ENCODE data around the gene PAQR6. TPM values are rescaled to one million over a fixed set of nuclear protein-coding genes. Genes with fewer than 3 reads are reported as not detected.

Gene PAQR6
- polyA plus RNA-seq, 6 donors from 2014 or later, result not detected

DNA sequence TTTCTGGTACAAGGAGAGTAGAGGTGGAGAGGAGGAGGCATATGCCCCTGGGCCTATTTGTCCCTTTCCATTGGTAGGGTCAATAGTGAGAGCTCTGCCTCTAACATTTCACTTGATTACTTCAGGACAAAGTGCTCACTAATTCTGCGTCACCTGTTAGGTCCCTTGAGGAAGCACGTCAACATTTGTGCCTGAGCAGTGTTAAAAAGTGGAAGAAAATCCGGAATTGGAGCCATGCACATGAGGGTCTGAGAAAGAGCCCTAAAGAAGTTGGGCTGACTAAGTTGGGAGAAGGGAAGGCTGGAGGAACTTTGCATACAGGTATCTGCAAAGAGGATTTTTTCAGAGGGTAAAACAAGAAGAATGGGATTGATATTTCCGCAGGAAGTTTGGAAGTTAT, 52.0 kb downstream of the PAQR6 start:
- Mint-ChIP-seq H3K27me3 (no peaks in the 10 kb centered on the region), H3K36me3 (peaks cover 7 to 29% of the 10 kb centered on the region in 2 donors), H3K9me3 (no peaks in the 10 kb centered on the region), H3K4me1 (peaks cover 37 to 73% (median 70%) of the 10 kb centered on the region in 3 donors), H3K27ac (peak overlapping the region in 1 of 6 donors; percentile 37), H3K4me3 (peak overlapping the region; percentile 6 to 98 (median 58))
- DNase-seq, result no peak
- ATAC-seq (ENCODE audit: low read depth in 2 of 2), result no peak

DNA sequence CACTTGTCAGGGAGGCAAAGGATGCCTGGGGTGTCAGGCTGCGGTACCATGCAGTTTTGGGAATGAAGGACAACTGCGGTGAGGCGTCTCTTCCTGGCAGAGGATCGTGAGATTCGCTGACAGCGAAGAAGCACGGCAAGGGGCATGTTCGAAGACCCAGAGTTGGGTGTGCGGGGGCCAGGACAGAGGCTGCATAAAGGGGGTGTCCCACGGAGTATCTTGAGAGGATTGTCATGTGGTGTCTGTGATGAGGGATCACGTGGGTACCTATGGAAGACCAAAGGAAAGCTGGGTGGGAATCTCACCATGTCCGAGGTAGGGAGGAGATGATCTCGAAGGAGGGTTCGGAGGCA, 53.6 kb downstream of the PAQR6 start:
- no peak for DNase-seq
- Mint-ChIP-seq H3K4me1 (peaks cover 24 to 60% (median 57%) of the 10 kb centered on the region in 3 donors), H3K27ac (peak overlapping the region; percentile 80 to 96 (median 90)), H3K4me3 (peak overlapping the region; percentile 87 to 100 (median 98)), H3K9me3 (no peaks in the 10 kb centered on the region), H3K36me3 (peaks cover 4 to 18% of the 10 kb centered on the region in 2 donors), H3K27me3 (no peaks in the 10 kb centered on the region)
- no peak for ATAC-seq (ENCODE audit: low read depth in 2 of 2)

DNA sequence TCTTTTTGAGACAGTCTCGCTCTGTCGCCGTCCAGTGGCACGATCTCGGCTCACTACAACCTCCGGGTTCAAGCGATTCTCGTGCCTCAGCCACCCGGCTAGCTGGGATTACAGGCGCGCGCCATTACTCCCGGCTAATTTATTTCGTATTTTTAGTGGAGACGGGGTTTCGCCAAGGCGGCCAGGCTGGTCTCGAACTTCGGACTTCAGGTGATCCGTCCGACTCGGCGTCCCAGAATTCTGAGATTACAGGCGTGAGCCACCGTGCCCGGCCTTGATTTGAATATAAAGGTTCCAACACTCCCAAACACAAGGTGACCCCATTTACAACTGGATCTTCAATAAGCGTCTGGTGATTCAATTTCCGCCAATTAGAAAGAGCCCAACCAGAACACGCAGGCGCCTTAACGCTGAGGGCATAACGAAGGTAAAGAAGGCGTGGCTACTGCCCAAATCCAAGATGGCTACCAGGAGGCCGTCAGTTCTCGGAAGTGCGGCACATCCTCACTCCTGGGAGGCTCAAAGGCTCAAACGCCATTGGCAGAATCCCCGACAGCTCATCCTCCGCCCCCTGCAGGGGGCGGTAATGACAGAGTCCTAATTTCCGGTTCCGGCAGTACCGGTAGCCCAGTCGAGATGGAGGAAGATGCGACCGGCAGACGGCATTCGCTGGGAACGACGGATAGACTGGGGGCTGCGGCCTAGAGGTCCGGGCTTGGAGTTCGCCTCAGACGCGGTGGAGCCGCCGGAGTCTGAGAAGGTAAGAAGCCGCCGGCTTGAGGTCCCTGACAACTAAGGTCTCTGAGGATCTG, 54.2 kb downstream of the PAQR6 start, which contains the start of gene SLC25A44:
TSS of gene SLC25A44 (plus strand) at position 617 of the 812 bp plus-strand sequence. CDS start 5,744 bp downstream, outside the sequence.
- Mint-ChIP-seq H3K36me3 (peaks cover 0 to 15% of the 10 kb centered on the region in 2 donors), H3K4me1 (peaks cover 23 to 54% (median 51%) of the 10 kb centered on the region in 3 donors), H3K27me3 (no peaks in the 10 kb centered on the region), H3K9me3 (no peaks in the 10 kb centered on the region), H3K4me3 (peak within 1 kb of the TSS; percentile 87 to 100 (median 98)), H3K27ac (peak within 1 kb of the TSS; percentile 80 to 96 (median 91))
- peak; percentile 97 to 98 for ATAC-seq (ENCODE audit: low read depth in 2 of 2)
- DNase-seq, result peak; percentile 98

Other genes starting within 250 kb of the PAQR6 start
- 100 to 1,000 TPM; 243 to 278 (median 256) TPM for gene SSR2, start 227.1 kb downstream of the PAQR6 start, polyA plus RNA-seq (ENCODE audit: low read depth in 6 of 6)
- gene UBQLN4, start 194.3 kb downstream of the PAQR6 start, polyA plus RNA-seq (ENCODE audit: low read depth in 6 of 6), result 1 to 10 TPM; 4.7 to 9.0 (median 6.1) TPM
- 100 to 1,000 TPM in 5 of 6 donors, 10 to 100 TPM in 1; 99.5 to 139 (median 114) TPM for gene LAMTOR2, start 193.3 kb downstream of the PAQR6 start, polyA plus RNA-seq (ENCODE audit: low read depth in 6 of 6)
- gene RAB25, start 186.9 kb downstream of the PAQR6 start, polyA plus RNA-seq (ENCODE audit: low read depth in 6 of 6), result not detected
- gene MEX3A, start 165.6 kb downstream of the PAQR6 start, polyA plus RNA-seq (ENCODE audit: low read depth in 6 of 6), result under 1 TPM in 2 of 6 donors, not detected in 4; 0.05 to 0.13 TPM
- gene LMNA, start 133.3 kb downstream of the PAQR6 start, polyA plus RNA-seq (ENCODE audit: low read depth in 6 of 6), result 1 to 10 TPM in 4 of 6 donors, under 1 TPM in 2; 0.33 to 3.0 (median 1.4) TPM
- 10 to 100 TPM; 23.3 to 37.3 (median 29.5) TPM for gene SEMA4A, start 94.5 kb downstream of the PAQR6 start, polyA plus RNA-seq (ENCODE audit: low read depth in 6 of 6)
- gene SLC25A44, start 54.0 kb downstream of the PAQR6 start, polyA plus RNA-seq (ENCODE audit: low read depth in 6 of 6), result 10 to 100 TPM in 4 of 6 donors, 1 to 10 TPM in 1, not detected in 1; 9.3 to 16.8 (median 12.9) TPM
- 100 to 1,000 TPM; 107 to 157 (median 115) TPM for gene PMF1, start 35.0 kb downstream of the PAQR6 start, polyA plus RNA-seq (ENCODE audit: low read depth in 6 of 6)
- 1 to 10 TPM in 1 of 6 donors, not detected in 5; 1.1 TPM for gene BGLAP, start 5.9 kb downstream of the PAQR6 start, polyA plus RNA-seq (ENCODE audit: low read depth in 6 of 6)
- 10 to 100 TPM in 5 of 6 donors, 1 to 10 TPM in 1; 8.3 to 30.9 (median 12.6) TPM for gene SMG5, start 34.8 kb upstream of the PAQR6 start, polyA plus RNA-seq (ENCODE audit: low read depth in 6 of 6)
- gene TMEM79, start 36.3 kb upstream of the PAQR6 start, polyA plus RNA-seq (ENCODE audit: low read depth in 6 of 6), result 10 to 100 TPM in 3 of 6 donors, 1 to 10 TPM in 3; 6.9 to 13.0 (median 9.5) TPM
- gene GLMP, start 47.6 kb upstream of the PAQR6 start, polyA plus RNA-seq (ENCODE audit: low read depth in 6 of 6), result 10 to 100 TPM in 2 of 6 donors, 1 to 10 TPM in 4; 6.3 to 13.4 (median 8.9) TPM
- not detected for gene VHLL, start 51.3 kb upstream of the PAQR6 start, polyA plus RNA-seq (ENCODE audit: low read depth in 6 of 6)
- gene CCT3, start 90.2 kb upstream of the PAQR6 start, polyA plus RNA-seq (ENCODE audit: low read depth in 6 of 6), result 100 to 1,000 TPM; 161 to 293 (median 183) TPM
- gene TSACC, start 90.5 kb upstream of the PAQR6 start, polyA plus RNA-seq (ENCODE audit: low read depth in 6 of 6), result 1 to 10 TPM in 1 of 6 donors, not detected in 5; 1.2 TPM
- gene RHBG, start 121.2 kb upstream of the PAQR6 start, polyA plus RNA-seq (ENCODE audit: low read depth in 6 of 6), result not detected

All from naive B cell (primary cell).